ENCODE measurements around the gene ZNF154.

DNA sequence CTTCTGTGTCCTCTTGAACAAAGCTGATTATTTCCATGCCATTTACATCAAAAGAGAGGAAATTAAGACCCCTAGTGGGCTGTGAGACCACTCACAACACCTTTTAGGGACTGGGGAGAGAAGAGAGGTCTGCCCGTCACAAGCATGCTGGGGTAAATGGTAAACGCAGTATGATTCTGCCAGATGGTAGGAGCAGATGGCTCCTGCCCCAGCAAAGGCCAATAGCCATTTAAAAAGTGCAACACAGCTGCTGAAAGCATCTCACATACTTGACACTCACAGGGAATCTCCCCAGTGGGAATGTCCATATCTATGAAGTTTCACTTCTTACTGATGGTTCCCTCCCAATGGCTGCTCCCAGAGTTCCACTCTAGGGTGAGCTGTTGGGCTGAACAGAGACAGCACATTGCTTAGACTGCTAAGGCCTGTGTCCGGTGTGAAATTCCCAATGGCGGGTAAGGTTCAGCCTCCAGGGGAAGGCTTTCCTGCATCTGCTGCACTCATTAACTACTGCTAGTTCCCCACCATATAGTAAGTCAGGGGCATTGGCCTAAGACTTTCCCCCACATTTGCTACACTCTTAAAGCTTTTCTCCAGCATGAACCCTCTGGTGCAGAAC, 11.0 kb upstream of the ZNF154 start:
- TF ChIP-seq, protein P1, sequence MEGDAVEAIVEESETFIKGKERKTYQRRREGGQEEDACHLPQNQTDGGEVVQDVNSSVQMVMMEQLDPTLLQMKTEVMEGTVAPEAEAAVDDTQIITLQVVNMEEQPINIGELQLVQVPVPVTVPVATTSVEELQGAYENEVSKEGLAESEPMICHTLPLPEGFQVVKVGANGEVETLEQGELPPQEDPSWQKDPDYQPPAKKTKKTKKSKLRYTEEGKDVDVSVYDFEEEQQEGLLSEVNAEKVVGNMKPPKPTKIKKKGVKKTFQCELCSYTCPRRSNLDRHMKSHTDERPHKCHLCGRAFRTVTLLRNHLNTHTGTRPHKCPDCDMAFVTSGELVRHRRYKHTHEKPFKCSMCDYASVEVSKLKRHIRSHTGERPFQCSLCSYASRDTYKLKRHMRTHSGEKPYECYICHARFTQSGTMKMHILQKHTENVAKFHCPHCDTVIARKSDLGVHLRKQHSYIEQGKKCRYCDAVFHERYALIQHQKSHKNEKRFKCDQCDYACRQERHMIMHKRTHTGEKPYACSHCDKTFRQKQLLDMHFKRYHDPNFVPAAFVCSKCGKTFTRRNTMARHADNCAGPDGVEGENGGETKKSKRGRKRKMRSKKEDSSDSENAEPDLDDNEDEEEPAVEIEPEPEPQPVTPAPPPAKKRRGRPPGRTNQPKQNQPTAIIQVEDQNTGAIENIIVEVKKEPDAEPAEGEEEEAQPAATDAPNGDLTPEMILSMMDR (conservative IDR thresholded peaks at IDR 0.05; ENCODE audit: low read depth, low read length), result no peak
- TF ChIP-seq EZH2phosphoT487 (IDR thresholded peaks at IDR 0.05; ENCODE audit: borderline replicate concordance, low read length) (no peak), EZH2 (IDR thresholded peaks at IDR 0.05; ENCODE audit: low read length, unreplicated experiment) (no peak)

Measured in PC-3 (cell line).